ENCODE data around the gene TMC5. TPM values are rescaled to one million over a fixed set of nuclear protein-coding genes. Genes with fewer than 3 reads are reported as not detected.

Gene TMC5
- total RNA-seq, 2 donors from 2014 or later = 0.16 TPM; not detected in 1

DNA sequence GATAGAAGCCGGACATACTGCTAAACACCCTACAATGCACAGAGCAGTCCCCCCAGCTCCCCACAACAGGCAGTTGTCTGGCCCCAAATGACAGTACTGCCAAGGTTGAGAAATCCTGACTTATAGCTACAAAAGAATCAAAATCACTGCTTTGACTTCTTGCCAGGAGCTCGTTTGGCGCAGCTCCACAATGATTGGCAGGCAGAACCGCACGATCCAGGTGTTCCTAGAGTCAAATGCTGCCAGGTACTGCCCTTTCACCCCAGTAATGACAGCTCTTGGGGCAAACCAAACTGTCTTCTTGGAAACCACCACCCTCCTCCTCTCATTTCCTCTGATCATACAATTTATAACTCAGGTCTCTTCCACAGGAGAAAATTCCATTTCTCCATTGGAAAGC is 2.2 kb upstream of the TMC5 start:
- TF ChIP-seq, protein P1, sequence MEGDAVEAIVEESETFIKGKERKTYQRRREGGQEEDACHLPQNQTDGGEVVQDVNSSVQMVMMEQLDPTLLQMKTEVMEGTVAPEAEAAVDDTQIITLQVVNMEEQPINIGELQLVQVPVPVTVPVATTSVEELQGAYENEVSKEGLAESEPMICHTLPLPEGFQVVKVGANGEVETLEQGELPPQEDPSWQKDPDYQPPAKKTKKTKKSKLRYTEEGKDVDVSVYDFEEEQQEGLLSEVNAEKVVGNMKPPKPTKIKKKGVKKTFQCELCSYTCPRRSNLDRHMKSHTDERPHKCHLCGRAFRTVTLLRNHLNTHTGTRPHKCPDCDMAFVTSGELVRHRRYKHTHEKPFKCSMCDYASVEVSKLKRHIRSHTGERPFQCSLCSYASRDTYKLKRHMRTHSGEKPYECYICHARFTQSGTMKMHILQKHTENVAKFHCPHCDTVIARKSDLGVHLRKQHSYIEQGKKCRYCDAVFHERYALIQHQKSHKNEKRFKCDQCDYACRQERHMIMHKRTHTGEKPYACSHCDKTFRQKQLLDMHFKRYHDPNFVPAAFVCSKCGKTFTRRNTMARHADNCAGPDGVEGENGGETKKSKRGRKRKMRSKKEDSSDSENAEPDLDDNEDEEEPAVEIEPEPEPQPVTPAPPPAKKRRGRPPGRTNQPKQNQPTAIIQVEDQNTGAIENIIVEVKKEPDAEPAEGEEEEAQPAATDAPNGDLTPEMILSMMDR (IDR thresholded peaks at IDR 0.05) = no peak
- Histone ChIP-seq H3K4me3 (no peak overlapping the region), H3K36me3 (no peaks in the 10 kb centered on the region), H3K27ac (no peak overlapping the region), H3K27me3 (peaks cover 2 to 6% of the 10 kb centered on the region in 2 donors), H3K9me3 (no peaks in the 10 kb centered on the region), H3K4me1 (peaks cover 0 to 6% of the 10 kb centered on the region in 2 donors)
- DNase-seq (ENCODE audit: low spot score) = no peak

DNA sequence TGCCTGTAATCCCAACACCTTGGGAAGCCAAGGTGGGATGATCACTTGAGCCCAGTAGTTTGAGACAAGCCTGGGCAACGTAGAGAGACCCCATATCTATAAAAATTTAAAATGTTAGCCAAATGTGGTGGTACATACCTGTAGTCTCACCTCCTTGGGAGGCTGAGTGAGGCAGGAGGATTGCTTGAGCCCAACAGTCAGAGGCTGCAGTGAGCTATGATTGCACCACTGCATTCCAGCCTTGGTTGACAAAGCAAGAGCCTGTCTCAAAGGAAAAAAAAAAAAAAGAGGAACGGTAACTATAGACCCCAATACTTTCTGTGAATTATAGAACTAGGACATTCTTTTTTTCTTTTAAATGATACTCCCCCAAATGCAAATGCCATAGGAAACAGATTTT is 1.8 kb upstream of the TMC5 start:
- Histone ChIP-seq H3K27ac (no peak overlapping the region), H3K4me3 (no peak overlapping the region), H3K9me3 (no peaks in the 10 kb centered on the region), H3K27me3 (peaks cover 0 to under 1% of the 10 kb centered on the region in 2 donors), H3K36me3 (no peaks in the 10 kb centered on the region), H3K4me1 (peaks cover 0 to 2% of the 10 kb centered on the region in 2 donors)
- TF ChIP-seq, protein P1 (IDR thresholded peaks at IDR 0.05) = no peak
- no peak for DNase-seq (ENCODE audit: low spot score)

DNA sequence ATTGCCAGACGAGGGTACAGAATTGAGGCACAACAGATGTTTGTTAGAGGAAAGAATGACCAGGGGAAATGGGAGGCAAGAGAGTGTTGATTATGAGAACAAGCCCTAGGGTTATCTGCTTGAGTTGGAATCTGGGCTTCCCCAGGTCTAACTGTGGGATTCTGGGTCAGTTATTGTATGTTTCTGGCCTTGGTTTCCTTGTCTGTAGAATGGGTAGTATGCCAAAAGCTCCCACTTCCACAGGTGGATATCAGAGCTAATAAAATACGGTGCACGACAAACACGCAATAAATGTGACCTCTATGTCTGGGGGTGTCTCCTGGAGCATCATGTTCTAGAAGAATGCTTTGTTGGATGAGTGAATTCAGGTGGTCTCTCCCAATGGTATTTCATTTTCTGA is 517 bp downstream of the TMC5 start:
- H3K4me1 ChIP-seq = no peaks in the 10 kb centered on the region
- no peak overlapping the region for H3K4me3 ChIP-seq
- TF ChIP-seq, protein P1 (IDR thresholded peaks at IDR 0.05) = no peak
- no peaks in the 10 kb centered on the region for H3K27me3 ChIP-seq
- H3K36me3 ChIP-seq = no peaks in the 10 kb centered on the region
- no peaks in the 10 kb centered on the region for H3K9me3 ChIP-seq
- no peak for DNase-seq (ENCODE audit: low spot score)
- no peak overlapping the region for H3K27ac ChIP-seq

DNA sequence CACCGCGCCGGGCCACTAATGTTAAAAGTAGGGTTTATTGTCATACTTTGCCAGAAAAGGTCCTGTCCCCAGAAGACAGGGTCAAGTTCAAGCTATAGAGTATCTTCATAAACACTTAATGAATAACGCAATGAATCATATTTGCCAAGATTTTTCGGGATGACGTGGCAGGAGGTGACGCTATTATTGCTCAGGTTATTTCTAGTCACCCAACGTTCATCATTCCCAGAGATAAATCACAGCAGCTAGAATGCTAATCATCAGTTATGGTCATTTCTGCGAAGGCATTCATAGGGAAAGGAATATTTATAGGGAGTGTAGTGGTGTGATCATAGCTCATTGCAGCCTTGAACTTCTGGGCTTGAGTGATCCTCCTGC is 2.0 kb downstream of the TMC5 start:
- Histone ChIP-seq H3K27ac (no peak overlapping the region), H3K9me3 (no peaks in the 10 kb centered on the region), H3K27me3 (no peaks in the 10 kb centered on the region), H3K36me3 (no peaks in the 10 kb centered on the region), H3K4me3 (no peak overlapping the region), H3K4me1 (no peaks in the 10 kb centered on the region)
- TF ChIP-seq, protein P1 (IDR thresholded peaks at IDR 0.05) = no peak
- DNase-seq (ENCODE audit: low spot score) = no peak

DNA sequence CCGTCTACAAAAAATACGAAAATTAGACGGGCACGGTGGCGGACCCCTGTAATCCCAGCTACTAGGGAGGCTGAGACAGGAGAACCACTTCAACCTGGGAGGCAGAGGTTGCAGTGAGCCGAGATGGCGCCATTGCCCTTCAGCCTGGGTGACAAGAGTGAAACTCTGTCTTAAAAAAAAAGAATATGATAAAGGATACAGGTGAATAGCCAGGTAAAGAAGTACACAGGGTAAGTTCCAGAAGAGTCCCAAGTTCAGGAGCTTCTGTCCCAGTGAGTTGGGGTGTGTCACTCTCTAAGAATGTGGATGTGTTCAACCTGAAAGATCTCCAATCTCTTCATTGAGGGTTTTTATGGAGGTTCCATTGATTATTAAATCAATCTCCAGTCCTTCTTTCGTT is 6.8 kb downstream of the TMC5 start:
- H3K27me3 ChIP-seq = no peaks in the 10 kb centered on the region

DNA sequence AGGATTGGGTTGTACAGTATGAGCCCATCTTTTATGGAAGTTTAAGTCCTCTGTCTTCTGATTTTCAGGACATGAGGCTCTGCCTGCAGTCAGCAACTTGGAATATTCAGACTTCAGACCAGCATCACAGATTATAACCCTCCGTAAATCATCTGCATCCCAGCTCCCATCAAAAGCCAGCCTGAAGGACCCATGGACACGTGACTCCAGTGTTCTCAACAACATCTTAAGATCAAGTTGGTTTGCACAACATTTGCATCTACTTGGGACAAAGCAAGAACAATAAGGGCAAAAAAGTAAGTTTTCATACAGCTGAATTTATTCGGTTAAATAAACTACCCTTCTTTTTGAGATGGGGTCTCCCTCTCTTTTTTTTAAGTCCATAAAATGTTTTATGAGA is 12.7 kb downstream of the TMC5 start:
- Histone ChIP-seq H3K4me1 (no peaks in the 10 kb centered on the region), H3K4me3 (no peak overlapping the region), H3K27me3 (no peaks in the 10 kb centered on the region), H3K9me3 (no peaks in the 10 kb centered on the region), H3K27ac (no peak overlapping the region), H3K36me3 (no peaks in the 10 kb centered on the region)
- no peak for DNase-seq (ENCODE audit: low spot score)
- TF ChIP-seq, protein P1 (IDR thresholded peaks at IDR 0.05) = no peak

More for the DNA sequence above, 6.8 kb downstream of the TMC5 start:
- TF ChIP-seq, protein P1 (IDR thresholded peaks at IDR 0.05) = no peak
- H3K9me3 ChIP-seq = no peaks in the 10 kb centered on the region
- no peaks in the 10 kb centered on the region for H3K36me3 ChIP-seq
- no peak overlapping the region for H3K4me3 ChIP-seq
- H3K4me1 ChIP-seq = no peaks in the 10 kb centered on the region
- DNase-seq (ENCODE audit: low spot score) = no peak
- no peak overlapping the region for H3K27ac ChIP-seq

Data from right atrium auricular region (tissue), 2 donors.